K562 (cell line): ENCODE results near the gene CENPB. TPM values are rescaled to one million over a fixed set of nuclear protein-coding genes. Genes with fewer than 3 reads are reported as not detected.
A peak's percentile ranks its signal among the peaks of the same experiment; 100 is the strongest.

Experiments
- ETS2 ChIP-seq: IDR thresholded peaks from 2 replicates; pipeline ENCODE4 v1.6.1; 2016; ENCODE audit warnings: borderline replicate concordance, missing genetic modification characterization, mild to moderate bottlenecking, moderate library complexity, missing compliant biosample characterization; ENCODE audit not compliant: poor library complexity, severe bottlenecking
- ID3 ChIP-seq, 2 experiments: fragments of 250-450 bp in 1 of 2; fragments of 450-650 bp in 1 of 2; sonication (Bioruptor Pico) in 1 of 2; IDR thresholded peaks; 2 replicates each; pipeline versions ENCODE4 v1.6.1 to v1.8.0; 2016 to 2021; ENCODE audit warnings: mild to moderate bottlenecking in 2 of 2, moderate library complexity in 2 of 2, missing compliant biosample characterization in 1 of 2, missing genetic modification characterization in 1 of 2
- MBD2 ChIP-seq: sonication (generic); IDR thresholded peaks from 2 replicates; pipeline ENCODE4 v1.6.1; 2016; ENCODE audit warnings: low read depth, borderline replicate concordance
- MED1 ChIP-seq: sonication (generic); formaldehyde crosslinking; IDR thresholded peaks from 2 replicates; pipeline ENCODE4 v1.8.1; 2023; ENCODE audit warnings: missing genetic modification reagents, borderline replicate concordance
- NFIC ChIP-seq: fragments of 450-650 bp; IDR thresholded peaks from 2 replicates; pipeline ENCODE4 v1.6.1; 2017; ENCODE audit warnings: mild to moderate bottlenecking, inconsistent platforms
- NRF1 ChIP-seq, 2 experiments: fragments of 450-650 bp; IDR thresholded peaks in 1 of 2; conservative IDR thresholded peaks in 1 of 2; 2 replicates each; pipeline ENCODE4 v1.6.1; 2014; ENCODE audit warnings: mild to moderate bottlenecking in 2 of 2
- RB1 ChIP-seq: fragments of 450-650 bp; IDR thresholded peaks from 2 replicates; pipeline ENCODE4 v1.6.1; 2017; ENCODE audit warnings: low read depth, mild to moderate bottlenecking
- TAF15 ChIP-seq: fragments of 200-400 bp; formaldehyde crosslinking; IDR thresholded peaks from 2 replicates; pipeline ENCODE4 v1.6.1; 2017; ENCODE audit warnings: mild to moderate bottlenecking, low read depth, low read length, moderate library complexity
- TBL1XR1 ChIP-seq, 2 experiments: IDR thresholded peaks; 2 replicates each; pipeline ENCODE4 v1.6.1; 2012; ENCODE audit warnings: improper control_type of control experiment in 2 of 2, low read length in 2 of 2, mild to moderate bottlenecking in 1 of 2
- TEAD4 ChIP-seq, 2 experiments: sonication (generic) in 1 of 2; formaldehyde crosslinking in 1 of 2; IDR thresholded peaks; 2 replicates each; pipeline versions ENCODE4 v1.6.1 to v1.8.0; 2012 to 2022; ENCODE audit warnings: borderline replicate concordance in 1 of 2, inconsistent platforms in 1 of 2, low read length in 1 of 2, mild to moderate bottlenecking in 1 of 2, missing genetic modification reagents in 1 of 2
- ZNF347 ChIP-seq: fragments of 450-650 bp; formaldehyde crosslinking; IDR thresholded peaks from 2 replicates; pipeline ENCODE4 v1.4.0; 2020; ENCODE audit warnings: low read depth, mild to moderate bottlenecking, moderate library complexity
- ZNF384 ChIP-seq: IDR thresholded peaks from 2 replicates; pipeline ENCODE4 v1.6.1; 2012; ENCODE audit warnings: low read depth, low read length, improper control_type of control experiment
- ZNF511 ChIP-seq: sonication (generic); formaldehyde crosslinking; IDR thresholded peaks from 2 replicates; pipeline ENCODE4 v1.8.0; 2022; ENCODE audit warnings: mild to moderate bottlenecking, missing genetic modification reagents
- polyA plus RNA-seq, 8 experiments: library from polyadenylated mRNA; depleted of rRNA in 4 of 8; stranded (reverse) in 5 of 8; unstranded in 3 of 8; fragments of >200 nt; fragmentation: Nextera tagmentation in 2 of 8; fragmentation: Illumina TruSeq in 1 of 8; extraction: Ambion mirVana in 2 of 8; extraction: Trizol in 1 of 8; gene quantifications; 2 replicates each; pipeline versions ENCODE4 v1.2.1 to v1.2.3, GENCODE V29; 2011 to 2014; ENCODE audit warnings: inconsistent platforms in 1 of 8, missing spikeins in 1 of 8
- total RNA-seq, 7 experiments: library from RNA; depleted of rRNA in 6 of 7; stranded (reverse); fragments of >200 nt in 6 of 7; fragmentation: Illumina TruSeq in 2 of 7; extraction: Trizol in 2 of 7; gene quantifications; 2 replicates each; pipeline versions ENCODE4 v1.2.1 to v1.2.3, GENCODE V29; 2011 to 2021; ENCODE audit warnings: low replicate concordance in 1 of 7
- TF ChIP-seq, protein P1 (sequence below): sonication (generic); formaldehyde crosslinking; IDR thresholded peaks from 2 replicates; pipeline ENCODE4 v1.4.0; 2020; ENCODE audit warnings: mild to moderate bottlenecking, missing genetic modification reagents
- TF ChIP-seq, protein P2 (sequence below): sonication (generic); formaldehyde crosslinking; IDR thresholded peaks from 2 replicates; pipeline ENCODE4 v1.8.0; 2022; ENCODE audit warnings: mild to moderate bottlenecking, low read depth, missing genetic modification reagents
- TF ChIP-seq, protein P3 (sequence below), 2 experiments: fragments of 450-650 bp in 1 of 2; sonication (generic) in 1 of 2; formaldehyde crosslinking in 1 of 2; IDR thresholded peaks in 1 of 2; conservative IDR thresholded peaks in 1 of 2; 2 replicates each; pipeline versions ENCODE4 v1.6.1 to v1.8.1; 2016 to 2023; ENCODE audit warnings: mild to moderate bottlenecking in 2 of 2, moderate library complexity in 2 of 2, inconsistent platforms in 1 of 2, missing genetic modification reagents in 1 of 2
- TF ChIP-seq, protein P4 (sequence below): fragments of 450-650 bp; IDR thresholded peaks from 2 replicates; pipeline ENCODE4 v1.6.1; 2014; ENCODE audit warnings: low read depth, mild to moderate bottlenecking, moderate library complexity, borderline replicate concordance

CENPB gene
- total and polyA plus RNA-seq, 9 of the 15 experiments (the other 6 are each of a cell fraction or from before 2014, with no cell fraction given): 0.17 to 70.8 (median 24.9) TPM

DNA sequence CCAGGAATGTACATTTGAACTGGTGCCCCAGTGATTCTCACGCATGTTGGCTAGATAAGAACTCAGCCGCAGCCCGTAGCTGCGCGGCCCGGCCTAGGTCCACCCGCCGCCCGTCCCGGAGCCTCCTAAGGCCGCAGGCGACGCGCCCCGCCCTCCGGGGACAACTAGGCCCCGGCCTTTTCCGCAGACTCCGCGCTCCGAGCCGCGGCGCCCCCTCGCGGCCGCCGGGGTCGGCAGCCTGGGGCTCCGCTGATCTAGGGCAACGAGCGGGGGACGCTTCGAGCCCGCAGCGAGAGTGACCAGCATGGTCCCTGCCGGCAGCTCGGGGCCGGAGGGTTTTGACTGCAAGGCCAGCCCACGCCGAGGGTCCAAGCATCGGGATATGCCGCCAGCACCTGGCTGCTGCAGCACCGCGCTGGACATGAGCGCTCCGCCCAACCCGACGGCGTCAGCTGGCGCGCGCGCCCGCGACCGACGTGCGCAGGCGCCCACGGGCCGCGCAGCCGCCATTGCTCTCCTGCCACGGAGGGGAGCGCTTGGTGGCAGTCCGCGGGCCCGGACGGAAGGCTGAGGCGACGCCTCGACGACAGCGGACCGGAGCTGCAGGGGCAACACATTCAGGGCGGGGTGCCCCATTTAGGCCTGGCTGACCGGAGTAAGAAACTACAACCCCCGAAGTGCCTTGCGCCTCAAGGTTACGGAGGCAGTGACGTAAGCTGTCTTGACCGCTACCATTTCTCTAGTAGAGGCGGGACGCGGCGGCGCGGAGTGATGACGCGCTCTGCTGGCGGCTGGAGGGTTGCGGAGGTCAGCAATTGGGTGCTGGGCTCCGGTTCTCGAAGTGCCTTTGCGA, 33.7 kb upstream of the CENPB start, which contains the start of gene AP5S1 (continued):
- TF ChIP-seq NRF1 (conservative IDR thresholded peaks at IDR 0.05 in 1 of 2, IDR thresholded peaks at IDR 0.05 in 1 of 2) (peak; percentile 95 to 96), RB1 (peak; percentile 88), ID3 (CRISPR knock-in tag; IDR thresholded peaks at IDR 0.05) (no peak), ID3 (tag; IDR thresholded peaks at IDR 0.05) (peak; percentile 83), ZNF384 (0 out of 2 replicates have a peak, but pooled peaks have one; percentile 13), TBL1XR1 (IDR thresholded peaks at IDR 0.05; ENCODE audit: low read length in 2 of 2) (peak in 1 of 2 experiments; percentile 85; a peak in 3 of 4 replicates), ZNF347 (CRISPR knock-in tag) (no peak), MBD2 (peak; percentile 69), TEAD4 (IDR thresholded peaks at IDR 0.05; ENCODE audit: low read length) (no peak), TEAD4 (CRISPR knock-in tag; IDR thresholded peaks at IDR 0.05; ENCODE audit: borderline replicate concordance) (no peak), MED1 (CRISPR knock-in tag) (0 out of 2 replicates have a peak, but pooled peaks have one; percentile 50), NFIC (peak; percentile 49), ZNF511 (CRISPR knock-in tag) (peak; percentile 82), ETS2 (tag) (no peak), TAF15 (no peak)
- TF ChIP-seq, protein P1, sequence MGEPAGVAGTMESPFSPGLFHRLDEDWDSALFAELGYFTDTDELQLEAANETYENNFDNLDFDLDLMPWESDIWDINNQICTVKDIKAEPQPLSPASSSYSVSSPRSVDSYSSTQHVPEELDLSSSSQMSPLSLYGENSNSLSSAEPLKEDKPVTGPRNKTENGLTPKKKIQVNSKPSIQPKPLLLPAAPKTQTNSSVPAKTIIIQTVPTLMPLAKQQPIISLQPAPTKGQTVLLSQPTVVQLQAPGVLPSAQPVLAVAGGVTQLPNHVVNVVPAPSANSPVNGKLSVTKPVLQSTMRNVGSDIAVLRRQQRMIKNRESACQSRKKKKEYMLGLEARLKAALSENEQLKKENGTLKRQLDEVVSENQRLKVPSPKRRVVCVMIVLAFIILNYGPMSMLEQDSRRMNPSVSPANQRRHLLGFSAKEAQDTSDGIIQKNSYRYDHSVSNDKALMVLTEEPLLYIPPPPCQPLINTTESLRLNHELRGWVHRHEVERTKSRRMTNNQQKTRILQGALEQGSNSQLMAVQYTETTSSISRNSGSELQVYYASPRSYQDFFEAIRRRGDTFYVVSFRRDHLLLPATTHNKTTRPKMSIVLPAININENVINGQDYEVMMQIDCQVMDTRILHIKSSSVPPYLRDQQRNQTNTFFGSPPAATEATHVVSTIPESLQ (CRISPR knock-in tag): peak; percentile 92; the same call in 1 of the 2 replicates
- TF ChIP-seq, protein P2, sequence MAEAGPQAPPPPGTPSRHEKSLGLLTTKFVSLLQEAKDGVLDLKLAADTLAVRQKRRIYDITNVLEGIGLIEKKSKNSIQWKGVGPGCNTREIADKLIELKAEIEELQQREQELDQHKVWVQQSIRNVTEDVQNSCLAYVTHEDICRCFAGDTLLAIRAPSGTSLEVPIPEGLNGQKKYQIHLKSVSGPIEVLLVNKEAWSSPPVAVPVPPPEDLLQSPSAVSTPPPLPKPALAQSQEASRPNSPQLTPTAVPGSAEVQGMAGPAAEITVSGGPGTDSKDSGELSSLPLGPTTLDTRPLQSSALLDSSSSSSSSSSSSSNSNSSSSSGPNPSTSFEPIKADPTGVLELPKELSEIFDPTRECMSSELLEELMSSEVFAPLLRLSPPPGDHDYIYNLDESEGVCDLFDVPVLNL (CRISPR knock-in tag): peak; percentile 75; the same call in 1 of the 2 replicates
- TF ChIP-seq, protein P3, sequence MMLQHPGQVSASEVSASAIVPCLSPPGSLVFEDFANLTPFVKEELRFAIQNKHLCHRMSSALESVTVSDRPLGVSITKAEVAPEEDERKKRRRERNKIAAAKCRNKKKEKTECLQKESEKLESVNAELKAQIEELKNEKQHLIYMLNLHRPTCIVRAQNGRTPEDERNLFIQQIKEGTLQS (IDR thresholded peaks at IDR 0.05): peak; percentile 85
- TF ChIP-seq, protein P3 (CRISPR knock-in tag; conservative IDR thresholded peaks at IDR 0.05): no peak
- TF ChIP-seq, protein P4, sequence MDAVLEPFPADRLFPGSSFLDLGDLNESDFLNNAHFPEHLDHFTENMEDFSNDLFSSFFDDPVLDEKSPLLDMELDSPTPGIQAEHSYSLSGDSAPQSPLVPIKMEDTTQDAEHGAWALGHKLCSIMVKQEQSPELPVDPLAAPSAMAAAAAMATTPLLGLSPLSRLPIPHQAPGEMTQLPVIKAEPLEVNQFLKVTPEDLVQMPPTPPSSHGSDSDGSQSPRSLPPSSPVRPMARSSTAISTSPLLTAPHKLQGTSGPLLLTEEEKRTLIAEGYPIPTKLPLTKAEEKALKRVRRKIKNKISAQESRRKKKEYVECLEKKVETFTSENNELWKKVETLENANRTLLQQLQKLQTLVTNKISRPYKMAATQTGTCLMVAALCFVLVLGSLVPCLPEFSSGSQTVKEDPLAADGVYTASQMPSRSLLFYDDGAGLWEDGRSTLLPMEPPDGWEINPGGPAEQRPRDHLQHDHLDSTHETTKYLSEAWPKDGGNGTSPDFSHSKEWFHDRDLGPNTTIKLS: peak; percentile 93
